ENCODE data around the gene CRLF1.
A peak's percentile ranks its signal among the peaks of the same experiment; 100 is the strongest.
"Not testable (repeated sequence)": the region's sequence is repeated elsewhere in the genome, so short reads cannot be mapped to it uniquely, and the experiment has no call there.

The CRLF1 gene

DNA sequence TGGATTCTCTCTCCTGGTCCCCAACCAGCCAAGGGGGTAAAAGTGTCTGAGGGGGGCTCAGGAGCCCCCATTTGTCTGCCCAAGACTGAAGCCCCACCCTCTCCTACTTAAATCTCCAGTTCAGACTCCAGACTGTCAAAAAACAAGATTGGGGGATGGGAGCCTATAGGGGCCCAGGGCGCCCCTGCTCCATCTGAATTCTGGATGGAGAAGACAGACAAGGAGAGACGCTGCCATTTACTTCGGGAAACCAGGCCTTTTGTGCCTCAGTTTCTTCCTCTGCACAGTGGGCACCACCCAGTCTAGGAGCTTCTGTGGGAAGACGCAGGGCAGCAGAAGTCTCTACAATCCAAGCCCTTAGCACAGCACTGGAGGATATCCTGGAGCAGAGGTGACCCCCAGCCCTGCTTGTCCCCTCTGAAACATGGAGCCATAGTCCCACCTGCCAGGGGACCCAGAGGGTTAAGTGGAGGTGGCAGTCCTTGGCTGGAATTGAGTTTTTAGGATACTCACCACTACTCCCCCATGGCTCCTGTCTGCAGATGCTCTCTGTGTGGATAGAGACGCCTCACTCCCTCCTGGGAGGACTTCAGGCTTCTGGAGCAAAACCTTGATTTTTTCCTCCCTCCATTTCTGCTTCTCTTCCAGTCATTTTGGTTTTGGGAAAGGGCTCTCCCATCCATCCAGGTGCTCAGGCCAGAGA lies 1.7 kb upstream of the CRLF1 start:
- DNase-seq: no peak

DNA sequence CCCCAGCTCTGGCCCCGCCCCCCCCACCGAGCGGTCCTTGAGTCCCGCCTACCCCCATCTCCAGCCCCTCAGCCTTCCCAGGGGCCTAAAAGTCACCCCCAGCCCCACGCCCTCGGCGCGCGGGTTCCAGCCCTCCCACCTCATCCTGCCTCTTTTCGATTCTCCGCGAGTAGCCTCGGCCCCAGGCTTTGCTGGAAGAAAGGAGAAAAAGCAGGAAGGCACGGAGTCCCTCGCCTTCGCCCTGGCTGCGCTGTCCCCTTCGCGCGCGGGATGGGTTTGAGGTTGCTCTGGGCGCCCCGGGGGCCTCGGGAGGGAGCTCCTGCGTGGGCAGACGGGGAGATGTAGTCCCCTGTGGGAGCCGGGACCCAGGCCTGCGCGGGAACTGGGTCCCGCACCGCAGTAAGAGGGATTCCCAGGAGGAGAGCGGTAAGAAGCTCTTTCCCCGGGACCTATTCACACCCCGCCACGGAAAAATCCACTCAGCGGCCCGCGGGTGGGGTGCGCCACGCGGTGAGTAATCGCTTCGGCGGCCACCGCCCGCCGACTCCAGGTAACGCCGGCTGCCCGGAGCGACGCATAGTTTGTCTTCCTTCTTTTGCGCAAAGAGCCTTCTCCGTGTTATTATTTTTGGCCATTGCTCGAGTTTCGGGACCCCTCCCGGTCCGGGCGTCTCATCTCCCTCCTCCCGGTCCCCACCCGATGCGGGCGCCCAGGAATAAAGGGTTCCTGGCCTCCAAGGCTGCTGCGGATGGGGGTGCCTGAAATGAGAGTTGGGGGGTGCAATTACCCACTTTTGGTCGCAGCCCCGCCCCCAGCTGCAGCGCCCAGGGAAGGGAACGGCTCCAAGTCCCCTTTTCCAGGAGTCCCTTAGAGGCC lies 865 bp upstream of the CRLF1 start:
- no peak for DNase-seq

DNA sequence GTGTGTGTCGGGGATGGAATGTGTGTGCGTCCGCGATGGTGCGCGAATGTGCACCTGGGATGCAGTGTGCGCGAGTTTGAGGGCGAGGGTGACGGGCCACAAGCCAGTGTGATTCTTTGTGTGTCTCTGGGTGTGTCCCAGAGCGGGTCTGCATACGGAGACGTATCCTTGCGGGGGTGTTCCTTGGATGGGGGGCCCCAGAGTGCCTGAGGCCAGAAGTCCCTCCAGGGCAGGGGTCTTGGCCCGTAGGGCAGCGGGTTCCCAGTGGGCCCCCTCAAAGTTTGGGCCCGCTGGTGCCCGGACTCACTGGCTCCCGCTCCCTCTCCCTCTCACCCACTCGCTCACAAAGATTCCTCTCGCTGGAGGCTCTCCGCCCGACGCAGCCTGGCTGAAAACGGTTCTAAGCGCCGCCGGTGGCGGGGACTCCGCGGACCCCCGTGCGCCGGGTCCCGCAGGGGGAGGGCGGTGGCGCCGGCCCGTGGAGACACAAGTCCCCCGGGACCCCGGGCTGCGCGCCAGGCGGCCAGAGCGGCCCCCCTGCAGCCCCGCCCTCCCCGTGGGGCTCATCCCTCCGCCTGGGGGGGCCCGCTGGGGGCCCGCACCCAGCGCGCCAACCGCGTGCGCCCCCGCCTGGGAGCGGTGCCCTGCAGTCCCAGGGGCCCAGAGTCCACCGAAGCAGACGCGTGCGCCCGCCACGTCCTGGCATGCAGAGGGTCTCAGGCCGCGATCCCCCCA lies 886 bp downstream of the CRLF1 start:
- no peak for DNase-seq

DNA sequence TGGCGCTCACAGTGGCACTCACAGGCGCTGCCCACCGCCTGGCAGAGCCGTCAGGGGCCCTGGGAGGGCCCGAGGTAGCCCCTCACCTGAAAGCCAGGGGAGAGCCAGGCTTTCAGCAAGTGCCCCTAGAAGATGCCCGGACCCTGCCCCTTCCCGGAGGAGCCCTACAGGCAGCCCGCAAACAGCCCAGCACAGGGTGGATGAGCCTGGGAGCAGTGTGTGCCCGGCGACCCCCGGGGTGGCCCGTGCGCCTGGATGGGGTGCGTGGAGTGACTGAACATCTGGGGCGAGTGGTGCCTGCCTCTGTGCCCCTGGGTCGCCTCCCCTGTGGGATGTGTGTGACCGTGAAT lies 1.4 kb downstream of the CRLF1 start:
- DNase-seq: no peak

DNA sequence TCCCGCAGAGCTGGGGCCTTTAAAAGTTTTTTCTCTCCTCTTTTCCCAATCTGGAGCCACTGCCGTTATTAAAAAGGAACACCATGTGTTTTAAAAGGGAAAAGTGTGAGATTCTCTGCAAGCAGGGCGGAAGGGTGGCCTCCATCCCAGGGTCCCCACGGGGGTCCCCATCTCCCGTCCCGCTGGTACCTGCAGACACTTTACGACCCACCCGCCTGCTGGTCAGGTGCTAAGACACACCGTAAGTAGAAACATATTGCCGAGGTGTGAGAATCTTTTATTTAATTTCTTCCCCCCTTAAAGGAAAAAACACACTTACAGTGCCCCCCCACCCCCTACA lies 1.8 kb downstream of the CRLF1 start:
- DNase-seq: no peak

DNA sequence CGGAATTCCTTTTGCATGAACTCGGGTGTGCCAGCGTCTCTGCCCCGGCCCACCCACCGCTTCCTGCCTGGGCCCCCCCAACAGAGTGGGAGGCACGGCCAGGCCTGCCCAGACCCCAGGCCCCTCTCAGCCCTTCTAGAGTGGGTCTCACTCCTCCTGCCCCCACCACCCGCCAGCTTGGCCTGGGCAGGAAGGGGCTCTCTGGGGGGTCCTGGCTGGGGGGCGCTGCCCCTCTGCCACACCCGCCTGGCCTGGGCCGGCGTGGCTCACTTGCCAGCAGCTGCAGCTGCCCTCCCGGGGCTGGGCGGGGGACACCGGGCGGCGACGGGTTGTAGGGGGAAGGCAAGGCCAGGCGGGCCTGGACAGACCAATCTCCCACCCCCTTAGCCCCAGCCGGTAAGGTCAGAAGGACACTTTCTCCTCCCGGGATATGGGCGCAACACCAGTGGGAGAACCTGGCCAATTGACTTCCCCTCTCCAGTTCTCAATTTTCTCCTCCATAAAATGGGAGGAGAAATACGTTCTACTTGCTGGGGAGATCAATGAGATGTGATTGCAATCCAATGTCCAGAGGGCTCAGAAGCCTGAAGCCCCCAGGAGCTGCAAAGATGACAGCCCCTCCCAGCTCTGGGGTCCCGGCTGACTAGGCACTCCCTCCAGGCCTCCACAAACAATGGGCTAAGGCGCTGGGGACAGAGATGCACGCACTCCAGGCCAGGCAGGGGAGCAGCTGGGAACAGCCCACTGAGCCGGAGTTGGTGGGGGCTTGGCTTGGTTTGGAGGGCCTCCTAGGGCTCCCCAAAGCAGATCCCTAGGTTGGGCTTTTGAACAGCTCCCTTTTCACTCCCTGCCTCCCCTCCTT lies 2.4 kb downstream of the CRLF1 start:
- no peak for DNase-seq

DNA sequence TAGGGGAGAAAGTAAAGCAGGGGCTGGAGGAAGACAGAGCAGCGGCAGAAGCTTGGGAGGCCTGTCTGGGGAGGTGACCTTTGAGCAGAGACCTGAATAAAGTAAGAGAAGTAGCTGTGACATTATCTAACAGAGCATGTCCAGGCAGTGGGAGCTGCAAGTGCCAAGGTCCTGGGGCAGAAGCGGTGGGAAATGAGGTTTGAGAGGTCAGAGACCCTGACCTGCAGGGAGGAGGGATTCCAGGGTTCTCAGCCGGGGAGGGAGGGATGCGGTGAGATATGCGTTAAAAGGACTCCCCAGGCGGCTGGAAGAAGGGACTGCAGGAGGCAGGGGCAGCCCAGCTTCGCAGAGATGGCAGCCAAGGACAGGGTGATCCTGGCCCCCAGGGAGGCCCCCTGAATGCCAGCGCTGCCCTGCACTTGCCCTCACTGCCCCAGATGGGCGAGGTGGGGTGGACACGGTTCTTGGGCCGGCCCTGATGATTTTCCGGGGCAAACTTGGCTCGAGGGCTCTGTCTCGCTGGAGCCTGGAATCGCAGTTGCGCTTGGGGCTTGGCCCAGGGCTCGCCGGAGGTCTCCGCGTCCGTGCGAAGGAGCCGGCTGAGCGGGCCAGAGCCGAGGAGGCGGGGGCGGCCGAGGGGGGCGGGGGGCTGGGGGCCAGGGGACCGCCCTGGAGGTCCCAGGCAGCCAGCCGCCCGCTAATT lies 3.2 kb downstream of the CRLF1 start:
- no peak for DNase-seq

DNA sequence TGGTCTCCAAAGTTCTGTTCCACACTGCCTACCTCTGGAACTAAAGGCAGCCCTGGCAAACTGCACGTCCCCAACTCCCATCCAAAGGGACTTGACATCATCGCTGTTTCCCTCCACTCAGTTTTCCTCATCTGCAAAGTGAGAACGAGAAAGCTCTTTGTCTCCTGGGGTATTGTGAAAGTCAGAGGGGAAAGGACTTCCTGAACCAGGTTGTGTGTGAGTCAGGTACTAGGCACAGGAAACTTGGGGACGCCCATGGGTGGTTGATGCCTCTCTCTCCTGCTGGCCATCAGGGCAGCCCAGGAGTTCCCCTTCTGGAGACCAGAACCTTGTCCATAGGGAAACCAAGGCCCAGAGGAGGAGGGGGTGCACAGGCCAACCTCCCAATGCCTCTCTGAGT lies 4.7 kb downstream of the CRLF1 start:
- DNase-seq: no peak

DNA sequence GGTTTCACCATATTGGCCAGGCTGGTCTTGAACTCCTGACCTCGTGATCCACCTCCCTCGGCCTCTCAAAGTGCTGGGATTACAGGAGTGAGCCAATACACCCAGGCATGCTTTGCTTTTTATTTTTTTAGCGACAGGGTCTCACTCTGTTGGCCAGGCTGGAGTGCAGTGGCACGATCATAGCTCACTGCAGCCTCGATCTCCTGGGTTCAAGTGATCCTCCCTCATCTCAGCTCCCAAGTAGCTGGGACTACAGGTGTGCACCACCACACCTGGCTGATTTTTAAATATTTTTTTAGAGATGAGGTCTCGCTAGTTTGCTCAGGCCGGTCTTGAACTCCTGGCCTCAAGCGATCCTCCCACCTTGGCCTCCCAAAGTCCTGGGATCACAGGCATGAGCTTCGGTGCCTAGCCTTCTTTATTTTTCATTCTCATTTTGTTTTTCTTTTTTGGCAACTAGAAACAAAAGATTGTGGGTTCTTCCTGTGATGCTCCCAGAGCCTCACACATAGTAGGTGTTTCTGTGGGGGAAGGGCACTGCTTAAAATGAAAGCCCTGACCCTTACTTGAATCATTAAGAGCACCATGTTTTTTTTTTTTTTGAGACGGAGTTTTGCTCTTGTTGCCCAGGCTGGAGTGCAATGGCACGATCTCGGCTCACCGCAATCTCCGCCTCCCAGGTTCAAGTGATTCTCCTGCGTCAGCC lies 5.8 kb downstream of the CRLF1 start:
- not testable (repeated sequence) for DNase-seq

DNA sequence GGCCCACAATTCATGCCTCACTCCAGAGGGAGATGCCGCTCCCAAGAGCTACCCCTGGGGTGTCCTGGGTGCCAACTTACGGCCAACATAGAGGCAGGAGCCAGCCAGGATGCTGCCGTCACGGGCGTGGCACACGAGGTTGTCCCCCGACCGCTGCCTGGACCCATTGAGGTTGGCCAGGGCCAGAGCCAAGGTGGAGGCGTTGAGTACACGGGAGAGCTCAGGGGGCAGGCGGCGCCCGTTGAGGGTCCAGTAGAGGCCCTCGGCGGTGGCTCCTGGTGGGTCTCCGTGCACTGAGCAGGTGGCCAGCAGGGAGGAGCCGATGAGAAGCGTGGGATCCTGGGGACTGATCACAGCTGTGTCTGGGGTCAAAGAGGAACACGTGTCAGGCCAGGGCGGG lies 7.1 kb downstream of the CRLF1 start:
- DNase-seq: no peak

DNA sequence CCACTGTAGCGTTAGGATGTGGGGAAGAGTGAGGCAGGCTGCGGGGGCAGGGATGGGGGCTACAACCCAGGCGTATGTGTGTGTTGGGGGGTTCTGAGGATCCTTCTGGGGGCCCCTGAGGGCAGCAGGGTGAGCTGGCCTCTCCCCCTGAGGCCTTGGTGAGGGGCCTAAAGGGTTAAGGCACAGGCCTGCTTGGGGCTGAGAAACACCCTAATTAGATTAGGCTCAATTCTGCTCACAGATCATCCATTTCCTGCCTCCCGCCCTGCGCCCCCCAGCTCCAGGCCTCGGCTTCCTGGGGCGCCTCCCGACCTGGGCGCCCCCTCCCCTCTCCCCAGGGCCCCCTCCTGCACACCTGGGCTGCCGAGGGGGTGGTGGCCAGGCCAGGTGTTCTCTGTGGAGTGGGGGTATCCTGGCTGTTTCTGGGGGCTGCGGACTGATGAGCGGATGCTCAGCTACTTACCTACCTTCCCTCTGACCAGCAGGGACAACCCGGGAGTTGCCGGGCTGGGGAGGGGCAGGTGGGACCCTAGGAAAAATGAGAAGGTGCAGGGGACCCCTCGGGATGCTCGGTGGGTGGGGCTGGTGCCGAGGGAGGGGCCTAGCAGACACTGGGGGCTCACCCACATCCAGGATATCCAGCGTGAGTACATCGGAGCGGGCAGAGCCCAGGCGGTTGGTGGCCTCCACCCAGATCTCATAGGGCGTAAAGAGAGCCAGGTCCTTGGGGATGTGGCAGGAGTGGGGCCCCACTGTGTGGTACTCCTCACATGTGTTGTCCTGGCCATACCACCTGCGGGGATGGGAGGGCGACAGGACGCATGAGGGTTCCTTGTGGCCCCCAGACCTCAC lies 8.6 kb downstream of the CRLF1 start:
- DNase-seq: no peak

DNA sequence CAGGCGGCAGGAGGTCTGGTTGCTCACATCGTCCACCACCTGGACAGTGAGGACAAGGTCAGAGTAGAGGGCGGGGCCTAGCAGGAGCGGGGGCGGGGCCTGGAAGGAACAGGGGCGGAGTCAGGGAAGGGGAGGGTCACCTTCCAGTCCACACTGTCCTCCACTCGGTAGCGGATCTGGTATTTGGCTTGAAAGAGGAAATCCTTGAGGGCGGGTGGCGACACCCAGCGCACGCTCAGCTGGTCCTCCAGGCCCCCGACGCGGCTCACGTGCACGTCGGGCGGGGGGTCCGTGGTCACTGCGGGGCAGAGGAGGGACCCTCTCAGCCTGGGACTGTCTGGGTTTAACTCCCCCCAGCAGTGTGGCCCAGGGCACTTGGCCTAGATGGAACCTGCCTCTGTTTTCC lies 9.8 kb downstream of the CRLF1 start:
- DNase-seq: no peak

DNA sequence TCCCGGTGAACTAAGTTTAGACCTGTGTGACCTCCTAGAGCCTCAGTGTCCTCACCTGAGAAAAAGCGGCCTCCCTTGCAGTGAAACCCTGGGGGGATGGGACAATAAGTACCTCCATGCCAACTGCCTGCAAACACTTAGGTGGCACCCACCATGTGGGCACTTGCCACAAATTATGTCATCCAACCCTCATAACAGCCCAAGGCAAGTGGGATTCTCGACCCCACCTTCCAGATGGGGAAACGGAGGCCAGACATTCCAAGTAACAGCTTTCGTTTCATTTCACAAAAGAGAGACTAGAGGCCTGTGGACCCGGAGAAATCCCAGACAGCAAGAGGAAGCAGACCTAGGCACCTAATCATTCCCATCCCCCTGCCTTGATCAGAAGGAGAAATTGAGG lies 11.1 kb downstream of the CRLF1 start:
- no peak for DNase-seq

DNA sequence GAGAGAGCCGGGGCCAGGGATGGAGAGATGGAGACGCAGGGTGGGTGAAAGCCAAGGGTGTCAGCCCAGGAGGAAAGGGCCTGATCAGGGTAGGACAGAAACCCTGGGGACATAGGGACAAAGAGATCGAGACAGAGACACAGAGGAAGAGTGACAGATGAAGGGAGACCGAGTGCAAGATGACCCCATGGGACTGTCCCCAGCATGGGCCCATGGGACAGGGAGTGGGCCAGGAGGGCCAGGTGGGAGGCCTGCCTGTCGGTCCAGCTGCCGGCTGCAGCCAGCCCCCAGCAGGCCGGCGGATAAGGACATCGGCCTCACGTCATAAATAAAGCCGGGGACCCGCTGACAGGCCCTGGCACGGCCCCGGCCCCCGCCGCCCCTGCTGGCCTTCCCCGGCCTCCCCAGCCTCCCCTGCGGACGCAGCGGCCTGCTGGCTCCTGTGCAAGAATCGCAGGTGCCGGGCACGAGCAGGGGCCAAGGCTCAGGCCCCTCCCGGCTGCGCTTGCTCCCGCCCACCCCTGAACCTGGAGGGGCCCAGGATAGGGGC lies 11.7 kb downstream of the CRLF1 start:
- no peak for DNase-seq

DNA sequence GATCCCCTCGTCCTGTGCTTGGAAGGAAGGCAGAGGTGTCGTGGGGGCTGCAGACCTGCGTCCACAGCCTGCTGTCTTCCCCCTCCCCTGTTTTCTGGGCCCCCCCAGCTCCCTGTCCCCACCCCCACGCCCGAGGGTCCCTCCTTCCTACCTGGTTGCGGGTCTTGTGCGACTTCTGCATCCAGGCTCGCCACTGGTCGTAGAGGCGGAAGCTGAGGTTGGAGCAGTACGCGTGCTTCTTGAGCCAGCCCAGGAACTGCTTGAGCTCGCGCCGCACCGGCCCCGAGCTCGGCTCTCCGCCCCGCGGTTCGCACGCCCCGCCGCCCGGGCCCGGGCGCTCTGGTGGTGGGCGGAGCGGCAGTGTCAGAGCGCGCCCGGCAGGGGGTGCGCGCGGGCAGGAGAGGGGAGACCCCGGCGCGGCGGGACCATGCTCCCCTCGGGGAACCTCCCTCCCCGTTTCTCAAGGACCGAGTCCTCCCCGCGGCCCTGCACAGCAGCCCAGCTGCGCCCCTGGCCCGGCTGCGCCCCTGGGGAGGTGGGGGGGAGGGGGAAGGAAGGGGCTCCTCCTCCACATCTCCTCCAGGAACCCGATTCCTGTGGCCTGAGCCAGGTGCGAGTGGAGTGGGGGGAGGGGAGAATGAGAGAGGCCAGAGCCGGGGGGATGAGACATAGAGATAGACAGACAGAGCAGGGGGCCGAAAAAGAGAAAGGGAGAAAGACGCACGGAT lies 12.3 kb downstream of the CRLF1 start:
- DNase-seq: peak; percentile 73

DNA sequence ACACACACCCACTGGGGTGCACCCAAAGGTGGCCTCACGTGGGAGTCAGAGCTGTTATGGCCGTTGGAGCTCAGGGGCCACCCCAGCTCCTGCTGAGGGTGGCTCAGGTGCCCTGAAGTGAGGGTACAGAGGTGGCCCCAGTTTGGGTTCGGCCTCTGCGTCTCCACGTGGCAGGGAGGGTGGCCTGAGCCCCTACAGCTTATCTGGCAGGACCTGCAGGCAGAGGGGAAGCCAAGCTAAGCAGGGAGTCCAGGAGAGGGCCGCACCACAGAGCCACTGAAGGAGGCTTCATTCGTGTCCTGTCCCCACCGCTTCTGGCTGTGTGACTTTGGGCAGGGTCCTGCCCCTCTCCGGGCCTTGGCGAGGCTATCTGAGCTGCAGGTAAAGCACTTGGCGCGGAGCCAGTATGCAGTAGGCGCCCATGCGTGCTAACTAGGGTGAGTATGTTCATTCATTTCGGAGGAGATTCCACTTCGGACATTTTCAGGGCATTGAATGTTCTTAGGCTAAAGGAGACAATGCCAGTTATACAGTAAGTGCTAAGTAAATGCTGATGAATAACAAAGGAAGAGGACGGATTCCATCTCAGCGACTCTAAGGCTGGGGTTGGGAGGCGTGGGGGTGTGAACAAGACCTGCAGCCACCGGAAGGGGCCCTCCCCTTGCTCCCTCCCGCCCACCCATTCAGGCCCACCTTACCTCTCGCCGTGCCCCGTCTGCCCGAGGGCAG lies 13.1 kb downstream of the CRLF1 start:
- DNase-seq: no peak

DNA sequence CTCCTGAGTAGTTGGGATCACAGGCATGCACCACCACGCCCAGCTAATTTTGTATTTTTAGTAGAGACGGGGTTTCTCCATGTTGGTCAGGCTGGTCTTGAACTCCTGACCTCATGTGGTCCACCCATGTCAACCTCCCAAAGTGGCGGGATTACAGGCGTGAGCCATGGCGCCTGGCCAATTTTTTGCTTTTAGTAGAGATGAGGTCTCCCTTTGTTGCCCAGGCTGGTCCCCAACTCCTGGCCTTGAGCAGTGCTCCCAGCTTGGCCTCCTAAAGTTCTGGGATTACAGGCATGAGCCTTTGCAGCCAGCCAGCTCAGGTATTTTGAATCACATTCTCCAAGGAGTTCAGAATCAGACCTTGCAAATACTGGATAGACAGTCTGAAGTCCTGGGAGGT lies 13.9 kb downstream of the CRLF1 start:
- DNase-seq: not testable (repeated sequence)

DNA sequence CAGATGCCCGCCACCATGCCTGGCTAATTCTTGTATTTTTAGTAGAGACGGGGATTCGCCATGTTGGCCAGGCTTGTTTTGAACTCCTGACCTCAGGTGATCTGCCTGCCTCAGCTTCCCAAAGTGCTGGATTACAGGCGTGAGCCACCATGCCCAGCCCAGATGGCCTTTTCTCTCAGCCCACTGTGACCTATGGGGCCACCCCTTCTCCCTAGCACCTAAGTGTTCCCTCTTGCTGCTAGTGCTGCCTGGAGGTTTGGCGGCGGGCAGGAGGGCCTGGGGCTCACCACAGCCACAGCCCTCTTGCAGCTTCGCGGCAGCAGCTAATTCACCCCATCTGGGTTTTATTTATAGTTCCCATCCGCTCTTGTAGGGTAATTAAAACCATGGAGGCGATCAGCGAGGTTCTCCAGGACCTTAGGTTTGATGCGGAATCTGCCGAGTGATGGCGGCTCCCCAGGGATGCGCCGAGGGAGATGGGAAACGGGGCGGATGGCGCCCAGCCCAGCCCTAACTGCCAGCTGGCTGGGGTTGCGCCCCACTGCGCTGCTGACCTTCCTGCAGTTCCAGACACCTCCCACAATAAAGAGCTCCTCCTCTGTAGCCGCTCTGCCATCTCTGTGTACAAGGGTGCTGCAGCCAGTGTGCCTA lies 14.7 kb downstream of the CRLF1 start:
- DNase-seq: no peak

Measured in activated CD4-positive, alpha-beta T cell treated with anti-CD3 and anti-CD28 coated beads, Interleukin-10, Interleukin-2, amounts not matched to agents 100 ng/mL and 50 ng/mL, durations not matched to agents 16 hours and 8 hours (primary cell).